Common myeloid progenitor, CD34-positive (primary cell): ENCODE results near the gene SLC38A9.

Experiments
- CTCF ChIA-PET: fragments of 350-600 bp; sonication (Branson Sonifier 250); formaldehyde crosslinking; loops from one replicate; lab custom pipeline; 2021; ENCODE audit warnings: antibody characterized with exemption; lab: Charles Lee
- POLR2A ChIA-PET: fragments of 350-600 bp; sonication (Branson Sonifier 250); formaldehyde crosslinking; loops from one replicate; lab custom pipeline; 2021; ENCODE audit warnings: antibody characterized with exemption; lab: Charles Lee
- DNase-seq, 3 donors: peaks; one replicate each; pipeline versions ENCODE4 v3.0.0 to v3.0.0-alpha.2; 2013
- H3K27ac ChIP-seq, 2 experiments: 1 replicate in 1 of 2; 2 replicates in 1 of 2; pipeline ENCODE4 v1.7.0; 2013; ENCODE audit warnings: inconsistent platforms in 2 of 2, low read length in 2 of 2, mild to moderate bottlenecking in 2 of 2, low read depth in 1 of 2, moderate library complexity in 1 of 2; ENCODE audit not compliant: severe bottlenecking in 2 of 2, insufficient read depth in 1 of 2, poor library complexity in 1 of 2
- H3K27me3 ChIP-seq, 5 experiments: replicated peaks in 2 of 5; 1 replicate in 3 of 5; 2 replicates in 2 of 5; pipeline versions ENCODE4 v1.6.1 to v1.7.0; 2013; ENCODE audit warnings: low read length in 4 of 5, mild to moderate bottlenecking in 2 of 5, moderate library complexity in 2 of 5, inconsistent platforms in 1 of 5; ENCODE audit not compliant: insufficient read depth in 5 of 5, control insufficient read depth in 4 of 5
- H3K36me3 ChIP-seq, 4 experiments: 1 replicate in 2 of 4; 2 replicates in 2 of 4; pipeline versions ENCODE4 v1.6.1 to v1.7.0; 2013; ENCODE audit warnings: low read length in 3 of 4, control low read depth in 1 of 4, mild to moderate bottlenecking in 1 of 4; ENCODE audit not compliant: control insufficient read depth in 4 of 4, insufficient read depth in 4 of 4
- H3K4me1 ChIP-seq, 4 experiments: 1 replicate in 3 of 4; 2 replicates in 1 of 4; pipeline versions ENCODE4 v1.6.1 to v1.7.1; 2013; ENCODE audit warnings: low read length in 3 of 4, mild to moderate bottlenecking in 3 of 4, control low read depth in 1 of 4, inconsistent platforms in 1 of 4, moderate library complexity in 1 of 4; ENCODE audit not compliant: control insufficient read depth in 4 of 4, insufficient read depth in 4 of 4; ENCODE audit errors: control extremely low read depth in 1 of 4
- H3K4me3 ChIP-seq, 7 experiments: 1 replicate in 4 of 7; 2 replicates in 3 of 7; pipeline versions ENCODE4 v1.5.1 to v1.7.0; 2013; ENCODE audit warnings: mild to moderate bottlenecking in 7 of 7, low read length in 6 of 7, moderate library complexity in 6 of 7, inconsistent platforms in 2 of 7, low read depth in 2 of 7, control low read depth in 1 of 7; ENCODE audit not compliant: insufficient read depth in 4 of 7, control insufficient read depth in 1 of 7; ENCODE audit errors: extremely low read depth in 1 of 7
- H3K9me3 ChIP-seq, 5 experiments: 1 replicate in 4 of 5; 2 replicates in 1 of 5; pipeline versions ENCODE4 v1.6.1 to v1.7.1; 2013; ENCODE audit warnings: low read length in 4 of 5, mild to moderate bottlenecking in 2 of 5, inconsistent platforms in 1 of 5, low read depth in 1 of 5, moderate library complexity in 1 of 5; ENCODE audit not compliant: control insufficient read depth in 4 of 5, insufficient read depth in 2 of 5; ENCODE audit errors: control extremely low read depth in 1 of 5
- WGBS: methylation state at CpG from one replicate; pipeline ENCODE4 v1.1.5; 2013; ENCODE audit not compliant: insufficient coverage; 5-methylcytosine and 5-hydroxymethylcytosine counted together

SLC38A9 gene

DNA sequence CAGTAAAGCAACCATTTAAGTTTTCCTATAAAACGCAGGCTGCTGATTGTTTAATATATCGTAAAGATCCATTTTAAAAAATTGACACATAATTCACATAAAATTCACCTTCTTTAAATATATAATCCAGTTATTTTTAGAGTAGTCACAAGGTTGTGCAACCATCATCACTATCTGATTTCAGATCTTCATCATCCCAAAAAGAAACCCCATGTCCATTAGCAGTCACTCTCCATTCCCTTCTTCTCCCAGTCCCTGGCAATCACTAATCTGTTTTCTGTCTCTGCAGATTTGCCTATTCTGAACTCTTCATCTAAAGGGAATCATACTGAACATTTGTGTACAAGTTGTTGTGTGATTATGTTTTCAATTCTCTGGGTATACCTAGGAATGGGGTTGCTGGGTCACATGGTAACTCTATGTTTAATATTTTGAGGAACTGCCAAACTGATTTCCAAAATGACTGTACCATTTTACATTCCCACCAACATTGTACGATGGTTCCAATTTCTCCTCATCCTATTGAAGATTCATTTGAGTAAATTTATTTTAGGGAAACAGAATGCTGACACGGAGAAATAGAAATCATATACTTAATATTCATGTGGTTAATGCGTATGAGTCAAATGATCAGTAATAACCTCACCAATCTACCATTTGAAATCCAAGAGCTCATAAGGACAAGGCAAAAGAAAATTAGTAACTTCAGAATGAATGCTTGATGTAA, 119.6 kb downstream of the SLC38A9 start:
- ChIA-PET CTCF (interaction anchor here (0.9 kb wide), 1 partner anchor 16 kb away, joined by 3 read pairs; no protein-coding TSS in a partner anchor), POLR2A (no interaction called here)
- Histone ChIP-seq H3K4me1 (peaks cover 14 to 22% (median 18%) of the 10 kb centered on the region in 4 experiments), H3K4me3 (no peak overlapping the region), H3K27ac (no peak overlapping the region), H3K27me3 (no peaks in the 10 kb centered on the region), H3K9me3 (no peaks in the 10 kb centered on the region), H3K36me3 (no peaks in the 10 kb centered on the region)
- WGBS = no CpG with 5 or more reads among the region's 5 CpGs
- DNase-seq = no peak

DNA sequence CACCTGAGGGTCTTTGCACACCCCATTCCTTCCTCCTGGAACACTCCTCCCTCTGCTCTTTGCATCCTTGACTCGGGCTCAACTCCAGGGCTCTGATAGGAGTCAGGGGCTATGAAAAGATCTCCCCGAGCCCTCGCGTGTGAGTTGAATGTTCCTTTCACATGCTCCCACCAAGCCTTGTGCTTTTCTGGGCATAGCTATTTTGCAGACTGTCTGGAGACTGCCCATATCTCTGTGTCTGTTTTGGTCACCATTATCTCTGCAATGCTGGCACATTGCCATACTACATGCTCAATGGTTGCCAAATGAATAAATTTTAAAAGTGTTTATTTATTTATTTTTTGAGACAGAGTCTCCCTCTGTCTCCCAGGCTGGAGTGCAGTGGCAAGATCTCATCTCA, 120.4 kb downstream of the SLC38A9 start:
- no peak for DNase-seq
- 100% methylated on average over 4 of the region's 4 CpGs for WGBS
- ChIA-PET CTCF (no interaction called here), POLR2A (no interaction called here)
- Histone ChIP-seq H3K27ac (no peak overlapping the region), H3K9me3 (no peaks in the 10 kb centered on the region), H3K27me3 (no peaks in the 10 kb centered on the region), H3K36me3 (no peaks in the 10 kb centered on the region), H3K4me3 (no peak overlapping the region), H3K4me1 (peaks cover 14 to 22% (median 16%) of the 10 kb centered on the region in 4 experiments)

DNA sequence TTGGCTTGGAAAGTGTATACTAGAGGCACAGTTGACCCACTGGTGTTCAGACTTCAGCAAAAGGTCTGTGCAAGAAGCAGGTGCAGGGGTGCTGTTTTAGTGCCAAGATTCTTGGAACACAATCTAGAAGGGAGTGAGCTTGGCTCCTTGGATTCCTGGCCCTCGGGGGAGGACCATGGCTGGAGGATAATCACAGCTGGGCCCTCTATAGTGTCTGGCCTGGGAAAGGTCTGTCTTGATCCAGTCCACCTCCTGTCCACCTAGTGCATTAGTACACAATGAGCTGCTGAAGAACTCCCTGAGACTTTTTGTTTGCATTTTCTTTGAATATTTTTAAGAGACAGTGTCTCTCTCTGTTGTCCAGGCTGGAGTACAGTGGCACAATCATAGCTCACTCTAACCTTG, 126.9 kb downstream of the SLC38A9 start:
- POLR2A ChIA-PET = no interaction called here
- peaks cover 0 to 11% (median 5%) of the 10 kb centered on the region in 4 experiments for H3K4me1 ChIP-seq
- CTCF ChIA-PET = interaction anchor here (0.9 kb wide), 1 partner anchor 9 kb away, joined by 3 read pairs; no protein-coding TSS in a partner anchor

DNA sequence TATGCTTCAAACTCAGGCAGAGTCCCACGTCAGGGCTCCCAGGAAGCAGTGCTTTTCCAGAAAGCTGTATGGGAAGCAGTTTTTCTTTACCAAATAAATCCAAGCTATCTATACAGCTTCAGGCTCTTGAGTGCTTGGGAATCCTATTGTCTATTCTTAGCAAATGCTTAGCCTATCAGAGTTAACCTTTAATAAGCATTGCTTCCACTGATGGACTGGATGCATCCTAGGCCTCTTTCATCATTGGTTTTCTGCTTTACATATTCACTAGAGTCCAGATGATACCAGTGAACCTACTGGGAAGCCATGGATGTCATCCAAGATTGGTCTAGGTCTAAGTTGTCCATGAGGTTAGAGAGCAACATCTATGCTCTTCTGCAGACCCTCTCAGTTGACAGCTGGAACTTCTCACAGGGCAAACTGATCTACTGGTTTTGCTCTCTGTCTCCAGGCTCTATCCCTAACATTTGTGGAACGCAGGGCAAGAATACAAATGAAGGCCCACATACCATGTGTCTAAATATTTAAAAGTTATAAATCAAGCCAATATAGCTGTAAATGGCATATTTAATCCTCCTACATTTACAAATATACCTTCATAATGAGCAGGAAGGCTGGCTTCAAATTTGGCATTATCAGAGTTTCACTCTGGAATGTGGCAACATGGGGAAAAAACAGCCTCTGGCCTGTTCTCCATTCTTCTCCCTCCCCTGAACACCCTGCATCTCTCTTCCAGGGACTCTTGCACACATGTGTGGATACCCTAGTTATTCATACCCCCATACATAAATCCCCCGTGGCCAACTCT, 127.5 kb downstream of the SLC38A9 start:
- Histone ChIP-seq H3K4me1 (peaks cover 0 to 11% (median 5%) of the 10 kb centered on the region in 4 experiments), H3K4me3 (no peak overlapping the region), H3K27ac (no peak overlapping the region), H3K9me3 (no peaks in the 10 kb centered on the region), H3K36me3 (no peaks in the 10 kb centered on the region), H3K27me3 (peaks cover 0 to 5% (median 2%) of the 10 kb centered on the region in 5 experiments)
- WGBS = no CpG with 5 or more reads among the region's 3 CpGs
- CTCF ChIA-PET = interaction anchor here (0.9 to 1.2 kb wide), 2 partner anchors 9 to 24 kb away, joined by 3 read pairs; no protein-coding TSS in a partner anchor
- POLR2A ChIA-PET = no interaction called here
- no peak for DNase-seq

More for the DNA sequence above, 126.9 kb downstream of the SLC38A9 start:
- DNase-seq = no peak
- Histone ChIP-seq H3K9me3 (no peaks in the 10 kb centered on the region), H3K27ac (no peak overlapping the region), H3K4me3 (no peak overlapping the region), H3K36me3 (no peaks in the 10 kb centered on the region), H3K27me3 (peaks cover 0 to 2% (median under 1%) of the 10 kb centered on the region in 5 experiments)
- WGBS = 86% methylated on average over 1 of the region's 1 CpG

DNA sequence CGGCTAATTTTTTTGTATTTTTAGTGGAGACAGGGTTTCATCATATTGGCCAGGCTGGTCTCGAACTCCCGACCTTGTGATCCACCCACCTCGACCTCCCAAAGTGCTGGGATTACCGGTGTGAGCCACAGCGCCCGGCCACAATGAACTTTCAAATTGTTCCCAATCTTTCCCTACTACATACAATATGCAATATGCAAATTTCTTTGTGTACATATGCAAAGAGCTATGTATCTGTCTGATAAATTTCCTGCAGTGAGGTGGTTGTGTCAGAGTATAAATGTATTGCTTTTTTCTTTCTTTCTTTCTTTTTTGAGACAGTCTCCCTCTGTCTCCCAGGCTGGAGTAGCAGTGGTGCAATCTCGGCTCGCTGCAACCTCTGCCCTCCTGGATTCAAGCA, 128.5 kb downstream of the SLC38A9 start:
- 100% methylated on average over 3 of the region's 9 CpGs for WGBS
- Histone ChIP-seq H3K9me3 (no peaks in the 10 kb centered on the region), H3K4me3 (no peak overlapping the region), H3K27ac (no peak overlapping the region), H3K36me3 (no peaks in the 10 kb centered on the region), H3K4me1 (peaks cover 0 to 12% (median 5%) of the 10 kb centered on the region in 4 experiments), H3K27me3 (peaks cover 0 to 11% (median 2%) of the 10 kb centered on the region in 5 experiments)
- ChIA-PET CTCF (interaction anchor here (1.2 kb wide), 1 partner anchor 23 kb away, joined by 3 read pairs; no protein-coding TSS in a partner anchor), POLR2A (no interaction called here)
- no peak for DNase-seq

DNA sequence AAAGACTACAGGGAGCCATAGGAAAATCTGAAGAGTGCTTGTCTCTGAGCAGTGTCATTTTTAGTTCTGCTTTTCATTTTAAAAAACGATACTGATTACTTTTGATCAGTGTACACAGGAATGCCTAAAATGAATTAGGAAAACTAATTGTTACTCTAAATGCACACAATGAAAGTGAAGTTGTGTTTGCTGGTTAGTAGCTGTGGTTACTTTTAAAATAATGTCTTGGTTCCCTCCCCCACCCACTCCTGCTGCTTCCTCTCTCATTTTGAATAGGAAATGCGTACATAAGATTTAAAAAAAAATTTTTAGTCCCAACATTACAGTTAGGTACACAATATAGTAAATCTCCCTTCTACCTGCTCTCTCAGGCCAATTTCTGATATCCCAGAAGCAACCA, 129.9 kb downstream of the SLC38A9 start:
- CTCF ChIA-PET = no interaction called here
- H3K4me3 ChIP-seq = peak overlapping the region in 3 of 7 experiments; percentile 28 to 50 (median 34)
- peaks cover 0 to 22% (median 8%) of the 10 kb centered on the region in 4 experiments for H3K4me1 ChIP-seq
- H3K9me3 ChIP-seq = no peaks in the 10 kb centered on the region
- H3K36me3 ChIP-seq = no peaks in the 10 kb centered on the region
- 0% methylated on average over 1 of the region's 2 CpGs for WGBS
- POLR2A ChIA-PET = no interaction called here
- peak; percentile 30 to 82 (median 79) for DNase-seq
- H3K27me3 ChIP-seq = peaks cover 0 to 16% (median 2%) of the 10 kb centered on the region in 5 experiments
- H3K27ac ChIP-seq = no peak overlapping the region
